ENCODE measurements around the gene NPFF. TPM values are rescaled to one million over a fixed set of nuclear protein-coding genes. Genes with fewer than 3 reads are reported as not detected.
"Not testable (repeated sequence)": the region's sequence is repeated elsewhere in the genome, so short reads cannot be mapped to it uniquely, and the experiment has no call there.

Gene NPFF
- total RNA-seq, 2 donors from 2014 or later, result not detected

DNA sequence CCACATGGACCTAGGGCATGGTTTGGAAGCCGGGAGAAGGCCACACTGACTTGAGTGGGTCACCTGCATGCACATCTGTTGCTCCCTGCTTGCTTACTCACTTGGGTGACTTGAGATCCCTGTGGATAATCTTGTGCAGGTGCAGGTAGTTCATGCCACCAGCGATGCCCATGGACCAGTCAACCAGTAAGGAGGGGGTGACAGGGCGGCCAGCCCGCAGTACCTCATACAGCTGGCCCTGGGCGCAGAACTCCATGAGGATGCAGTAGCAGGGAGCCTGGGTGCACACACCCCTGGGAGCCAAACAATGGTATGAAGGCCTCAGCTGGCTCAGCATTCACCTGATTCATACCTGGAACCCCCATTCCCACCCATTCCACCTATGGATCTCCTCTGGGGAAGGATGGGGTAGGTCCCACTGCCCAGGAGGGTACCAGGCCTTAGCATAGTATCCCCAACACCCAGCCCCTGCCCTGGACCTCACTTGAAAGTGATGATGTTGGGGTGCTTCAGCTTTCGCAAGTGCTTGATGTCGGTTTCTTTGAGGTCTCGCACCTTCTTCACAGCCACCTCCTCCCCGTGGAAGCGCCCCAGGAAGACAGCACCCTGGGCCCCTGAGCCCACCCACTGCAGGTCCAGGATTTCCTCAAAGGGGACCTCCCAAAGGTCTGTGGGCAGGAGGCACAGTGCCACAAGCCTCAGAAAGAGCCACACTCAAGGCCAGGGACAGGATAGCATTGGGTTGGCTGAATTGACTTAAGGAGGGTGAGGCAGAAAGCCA lies 21.1 kb downstream of the NPFF start:
- Mint-ChIP-seq H3K27ac (peak overlapping the region; percentile 68 to 83), H3K36me3 (peaks cover 0 to 6% of the 10 kb centered on the region in 2 donors), H3K9me3 (no peaks in the 10 kb centered on the region)
- DNase-seq (ENCODE audit: low spot score in 2 of 2) (no peak), ATAC-seq (no peak)

DNA sequence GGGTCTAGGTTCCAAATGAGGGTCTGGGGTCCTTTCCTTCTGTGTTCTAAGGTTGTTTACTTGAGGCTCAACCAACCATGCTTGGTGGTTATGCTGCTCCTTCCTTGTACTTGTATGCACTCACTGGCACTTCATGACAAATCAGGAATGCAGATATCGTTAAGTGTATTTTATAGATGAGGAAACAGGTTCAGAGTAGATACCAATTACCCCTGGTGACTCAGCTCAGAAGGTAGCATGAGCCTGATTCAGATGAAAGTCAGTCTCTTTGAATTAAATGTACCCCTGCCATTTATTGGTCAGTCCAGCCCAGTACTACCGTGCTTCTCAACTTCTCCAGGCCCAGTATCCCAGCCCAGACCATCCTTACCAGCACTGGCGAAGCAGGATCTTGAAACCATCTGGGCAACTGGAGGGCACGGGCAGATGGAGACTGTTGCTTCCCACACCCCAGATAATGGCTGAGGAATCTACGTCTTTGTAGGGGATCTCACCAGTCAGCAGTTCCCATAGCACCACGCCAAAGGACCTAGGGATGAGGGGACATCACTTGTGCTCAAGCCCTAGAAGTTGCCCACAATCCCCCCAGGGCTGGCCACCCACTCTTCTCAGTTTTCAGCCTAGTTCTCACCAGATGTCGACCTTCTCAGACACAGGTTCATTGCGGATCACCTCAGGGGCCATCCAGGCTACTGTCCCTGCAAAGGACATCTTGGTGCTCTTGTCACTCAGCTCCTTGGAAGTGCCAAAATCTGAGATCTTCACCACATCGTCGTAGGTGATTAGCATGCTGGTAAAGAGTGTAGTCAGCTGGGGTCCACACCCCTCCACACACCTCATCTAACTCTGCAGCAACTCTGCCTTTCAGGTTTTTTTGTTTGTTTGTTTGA lies 22.4 kb downstream of the NPFF start:
- H3K9me3 Mint-ChIP-seq, result no peaks in the 10 kb centered on the region
- DNase-seq (ENCODE audit: low spot score in 2 of 2) (no peak), ATAC-seq (no peak)
- H3K27ac Mint-ChIP-seq, result peak overlapping the region in 1 of 2 donors; percentile 93
- H3K36me3 Mint-ChIP-seq, result peaks cover 0 to 6% of the 10 kb centered on the region in 2 donors

DNA sequence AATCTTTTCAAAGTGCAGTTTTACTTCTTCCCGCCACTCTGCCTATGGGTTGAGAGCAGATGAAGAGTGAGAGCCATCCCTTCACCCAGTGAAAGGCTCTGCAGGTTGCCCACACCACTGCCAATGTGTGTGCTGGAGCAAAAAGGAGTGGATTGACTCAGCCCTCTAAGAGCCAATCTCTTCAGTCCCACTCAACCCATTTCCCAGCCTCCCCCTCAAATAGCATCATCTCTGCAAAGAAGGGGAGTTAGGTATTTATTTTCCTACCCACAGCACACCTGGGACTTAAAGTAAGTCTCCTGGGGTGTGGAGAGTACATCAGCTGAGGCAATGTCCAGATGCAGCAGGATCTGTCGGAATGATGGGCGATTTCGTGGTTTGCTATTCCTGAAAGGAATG lies 23.3 kb downstream of the NPFF start:
- Mint-ChIP-seq H3K27ac (peak overlapping the region; percentile 55 to 94), H3K9me3 (no peaks in the 10 kb centered on the region), H3K36me3 (peaks cover 0 to 13% of the 10 kb centered on the region in 2 donors)
- DNase-seq (ENCODE audit: low spot score in 2 of 2) (no peak), ATAC-seq (peak; percentile 8 to 12)

DNA sequence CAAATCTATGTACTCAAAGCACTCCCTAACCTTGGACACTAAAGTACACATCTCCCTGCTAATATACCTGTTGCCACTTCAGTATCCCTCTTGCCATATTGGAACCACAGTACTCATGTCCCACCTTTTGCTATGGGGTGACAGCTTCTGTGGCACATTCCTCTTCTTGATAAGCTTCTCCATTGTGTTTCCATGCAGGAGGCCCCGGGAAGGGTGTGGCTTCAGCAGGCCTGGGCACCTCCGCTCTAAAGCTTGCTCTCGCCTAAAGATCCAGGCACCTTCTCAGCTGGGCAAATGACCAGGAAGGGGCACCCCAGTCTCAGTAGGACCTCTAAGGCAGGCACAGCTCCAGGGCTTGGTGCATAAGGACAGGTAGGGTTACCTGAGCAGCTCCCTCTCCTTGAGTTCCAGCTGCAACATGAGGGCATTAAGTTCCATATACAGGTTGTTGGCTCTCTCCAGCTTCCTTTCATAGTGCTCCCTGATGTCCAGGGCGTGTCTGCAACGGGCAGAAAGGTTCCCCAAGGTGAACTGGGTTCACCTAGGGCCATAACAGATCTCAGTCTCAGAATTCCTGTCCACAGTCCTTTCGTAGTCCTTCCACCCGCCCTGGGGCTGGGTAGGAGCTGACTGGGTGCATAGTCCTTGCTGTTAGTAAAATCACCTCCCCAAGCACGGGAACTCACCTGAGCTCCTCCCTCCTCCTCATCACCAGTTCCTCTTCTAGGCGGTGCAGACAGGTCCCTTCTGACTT lies 23.9 kb downstream of the NPFF start:
- Mint-ChIP-seq H3K9me3 (no peaks in the 10 kb centered on the region), H3K36me3 (peaks cover 0 to 13% of the 10 kb centered on the region in 2 donors), H3K27ac (peak overlapping the region; percentile 55 to 94)
- ATAC-seq (peak; percentile 3 to 9), DNase-seq (ENCODE audit: low spot score in 2 of 2) (no peak)

DNA sequence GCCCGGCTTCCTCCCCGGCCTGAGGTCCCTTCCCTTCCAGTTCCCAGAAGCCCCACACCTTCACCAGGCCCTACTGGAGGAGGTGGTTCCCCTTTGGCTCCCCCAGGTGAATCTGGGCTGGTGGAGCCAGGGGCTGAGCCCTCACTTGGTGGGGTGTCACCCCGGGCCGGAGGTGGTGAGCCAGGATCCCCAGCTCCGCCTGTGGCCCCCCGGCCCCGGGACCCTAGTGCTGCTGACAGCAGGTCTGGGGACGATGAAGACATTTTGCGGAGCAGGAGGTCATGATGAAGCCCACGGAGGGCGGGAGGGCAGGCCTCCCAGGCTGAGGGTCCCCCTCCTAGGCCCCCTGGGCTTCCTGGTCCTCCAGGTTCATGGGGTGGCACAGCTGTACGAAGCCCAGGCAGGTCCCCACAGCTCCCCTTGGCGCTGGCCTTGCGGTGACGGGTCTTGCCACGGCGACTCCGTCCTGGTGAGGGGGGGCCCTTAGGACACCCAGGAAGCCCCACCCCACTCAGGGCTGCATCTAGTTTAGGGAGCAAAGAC lies 24.6 kb downstream of the NPFF start:
- DNase-seq (ENCODE audit: low spot score in 2 of 2) (no peak), ATAC-seq (peak in 1 of 2 donors; percentile 2)
- H3K9me3 Mint-ChIP-seq, result no peaks in the 10 kb centered on the region
- H3K27ac Mint-ChIP-seq, result no peak overlapping the region
- H3K36me3 Mint-ChIP-seq, result peaks cover 0 to 13% of the 10 kb centered on the region in 2 donors

DNA sequence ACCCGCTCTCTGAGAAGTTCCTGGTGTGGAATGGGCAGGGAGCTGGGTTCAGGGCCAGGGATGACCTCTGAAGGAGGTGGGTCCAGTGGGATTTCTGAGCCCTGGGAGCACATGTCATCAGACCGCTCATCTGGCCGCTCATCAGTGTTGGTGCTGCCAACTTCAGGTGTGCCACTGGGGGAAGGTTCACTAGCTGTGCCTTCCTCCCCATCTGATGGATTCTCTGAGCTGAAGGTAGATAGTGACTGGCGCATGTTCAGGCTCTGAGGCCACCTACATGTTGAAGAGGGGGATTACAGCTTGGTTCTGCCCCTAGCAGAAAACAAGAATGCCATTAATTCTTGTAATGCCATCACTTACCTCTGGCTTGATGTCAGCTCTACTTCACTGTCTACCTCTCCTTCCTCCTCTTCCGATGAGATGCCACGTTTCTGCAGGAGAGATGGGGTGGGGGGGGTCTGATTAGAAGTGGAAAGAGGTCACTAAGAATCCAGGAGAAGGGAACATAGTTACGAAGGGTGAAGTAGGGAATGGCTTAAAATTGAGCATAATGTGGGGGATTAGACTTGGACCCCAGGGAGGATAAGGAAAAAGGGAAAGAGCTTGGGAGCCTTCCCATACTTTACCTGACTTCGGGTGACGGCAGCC lies 25.2 kb downstream of the NPFF start:
- no peak for ATAC-seq
- no peaks in the 10 kb centered on the region for H3K9me3 Mint-ChIP-seq
- no peak for DNase-seq (ENCODE audit: low spot score in 2 of 2)
- H3K27ac Mint-ChIP-seq, result peak overlapping the region in 1 of 2 donors; percentile 77
- H3K36me3 Mint-ChIP-seq, result peaks cover 0 to 13% of the 10 kb centered on the region in 2 donors

DNA sequence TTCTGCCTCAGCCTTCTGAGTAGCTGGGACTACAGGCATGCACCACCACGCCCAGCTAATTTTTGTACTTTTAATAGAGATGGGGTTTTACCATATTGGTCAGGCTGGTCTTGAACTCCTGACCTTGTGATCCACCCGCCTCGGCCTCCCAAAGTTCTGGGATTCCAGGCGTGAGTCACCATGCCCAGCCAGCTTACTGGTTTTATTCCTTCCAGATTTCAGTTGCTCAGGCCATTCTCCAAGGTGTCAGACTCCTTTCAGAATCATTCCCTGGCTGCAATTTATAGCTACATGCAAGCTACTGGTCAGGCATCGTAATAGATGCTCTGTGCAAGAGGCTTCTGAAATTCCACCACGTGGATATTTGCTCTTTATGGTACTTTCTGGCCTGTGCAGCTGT lies 25.8 kb downstream of the NPFF start:
- peak overlapping the region in 1 of 2 donors; percentile 60 for H3K27ac Mint-ChIP-seq
- DNase-seq (ENCODE audit: low spot score in 2 of 2); H3K9me3 Mint-ChIP-seq; ATAC-seq: not testable (repeated sequence)
- H3K36me3 Mint-ChIP-seq, result peaks cover 5 to 13% of the 10 kb centered on the region in 2 donors

DNA sequence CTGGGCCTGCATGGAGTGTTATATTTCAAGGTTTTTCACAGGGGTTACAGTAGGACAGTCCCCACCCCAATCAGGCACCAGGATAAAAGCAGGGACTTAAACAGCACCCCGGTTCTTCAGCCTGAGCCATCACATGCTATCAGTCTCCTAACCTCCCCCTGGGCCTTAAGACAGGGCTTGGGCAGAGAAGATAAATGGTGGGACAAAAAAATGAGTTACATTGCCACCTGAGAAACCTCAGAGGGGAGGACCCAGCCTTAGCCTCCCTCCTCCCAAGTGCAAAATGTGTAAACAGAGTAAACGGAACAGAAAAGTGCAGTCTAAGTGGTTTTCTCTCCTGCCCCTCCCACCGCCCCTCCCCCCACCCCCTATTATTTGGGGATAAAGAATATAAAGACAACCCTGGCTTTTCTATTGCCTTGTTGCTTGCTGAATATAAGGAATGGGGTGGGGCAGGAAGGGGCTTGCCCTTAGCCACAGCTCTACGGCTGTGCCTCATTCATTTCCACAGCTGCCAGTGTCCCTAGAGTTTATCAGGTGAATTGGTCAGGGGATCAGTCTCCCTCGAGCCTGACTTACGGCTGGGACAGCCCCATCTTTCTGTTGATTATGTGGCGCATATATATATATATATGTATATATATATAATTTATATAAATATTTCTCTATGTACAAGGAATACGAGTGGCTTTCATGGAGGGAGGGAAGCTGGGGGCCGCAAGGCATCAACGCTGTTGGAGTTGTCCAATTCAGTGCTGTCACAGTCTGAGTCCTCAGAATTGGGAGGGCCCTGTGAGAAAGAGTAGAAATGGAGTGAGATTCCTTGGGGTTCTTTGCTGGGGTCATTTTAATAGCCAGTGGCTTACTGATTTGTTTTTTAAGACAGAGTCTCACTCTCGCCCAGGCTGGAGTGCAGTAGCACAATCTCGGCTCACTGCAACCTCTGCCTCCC lies 26.5 kb downstream of the NPFF start:
- no peak for DNase-seq (ENCODE audit: low spot score in 2 of 2)
- Mint-ChIP-seq H3K36me3 (peaks cover 5 to 13% of the 10 kb centered on the region in 2 donors), H3K27ac (peak overlapping the region in 1 of 2 donors; percentile 60), H3K9me3 (no peaks in the 10 kb centered on the region)
- no peak for ATAC-seq

DNA sequence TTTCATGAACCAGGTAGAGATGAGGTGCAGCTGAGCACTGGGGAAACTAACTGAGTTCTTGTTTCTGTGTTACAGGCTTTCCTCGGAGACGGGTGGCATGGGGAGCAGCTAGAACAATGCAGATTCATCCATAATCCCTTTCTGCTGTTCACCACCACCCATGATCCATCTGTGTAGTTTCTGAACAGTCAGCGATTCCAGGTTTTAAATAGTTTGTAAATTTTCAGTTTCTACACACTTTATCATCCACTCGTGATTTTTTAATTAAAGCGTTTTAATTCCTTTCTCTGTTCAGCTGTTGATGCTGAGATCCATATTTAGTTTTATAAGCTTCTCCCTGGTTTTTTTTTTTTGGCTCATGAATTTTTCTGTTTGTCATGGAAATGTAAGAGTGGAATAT lies 28.0 kb downstream of the NPFF start:
- ATAC-seq, result no peak
- no peak for DNase-seq (ENCODE audit: low spot score in 2 of 2)
- no peaks in the 10 kb centered on the region for H3K9me3 Mint-ChIP-seq
- no peak overlapping the region for H3K27ac Mint-ChIP-seq
- peaks cover 14 to 25% of the 10 kb centered on the region in 2 donors for H3K36me3 Mint-ChIP-seq

DNA sequence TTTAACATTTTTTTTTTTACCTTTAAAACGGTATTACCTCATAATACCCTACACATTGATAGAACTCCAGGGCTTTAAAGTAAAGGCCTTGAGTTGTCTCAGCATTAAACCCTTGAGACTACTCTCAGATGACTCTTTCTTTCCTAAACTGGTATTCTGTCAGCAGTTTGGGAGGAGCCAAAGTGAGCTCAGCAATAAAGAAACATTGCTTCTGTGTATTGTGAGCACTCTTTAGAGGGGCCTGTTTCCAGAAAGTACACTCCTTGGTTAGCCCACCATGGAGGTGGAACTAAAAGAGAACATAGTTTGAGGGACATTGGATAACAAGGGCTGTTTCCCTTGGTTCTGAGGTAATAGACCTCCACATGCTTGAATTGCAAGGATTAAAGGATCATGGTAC lies 28.4 kb downstream of the NPFF start:
- Mint-ChIP-seq H3K36me3 (peaks cover 18 to 28% of the 10 kb centered on the region in 2 donors), H3K9me3 (no peaks in the 10 kb centered on the region), H3K27ac (peak overlapping the region in 1 of 2 donors; percentile 77)
- DNase-seq (ENCODE audit: low spot score in 2 of 2), result no peak
- peak in 1 of 2 donors; percentile 3 for ATAC-seq

DNA sequence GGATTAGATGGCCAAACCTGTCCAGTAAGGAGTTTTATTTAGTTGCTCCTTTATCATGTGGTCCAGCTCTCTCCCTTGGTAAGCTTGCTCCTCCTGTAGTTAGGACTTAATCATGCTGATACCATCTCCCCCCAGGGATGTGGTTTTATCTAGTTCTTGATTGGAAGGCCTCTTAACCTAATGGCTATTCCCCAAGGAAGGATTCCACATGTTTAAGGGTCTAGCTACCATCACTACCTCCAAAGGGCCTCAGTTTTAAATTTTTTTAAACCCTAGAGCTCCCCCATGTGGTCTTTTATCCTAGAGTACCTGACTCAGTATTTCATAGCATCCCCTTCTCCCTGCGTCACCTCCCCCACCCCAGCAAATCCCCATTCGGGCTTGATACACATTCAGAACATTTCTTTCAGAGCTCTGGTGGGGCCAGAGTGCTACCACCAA lies 30.5 kb downstream of the NPFF start:
- H3K27ac Mint-ChIP-seq, result peak overlapping the region; percentile 25 to 83
- H3K9me3 Mint-ChIP-seq, result no peaks in the 10 kb centered on the region
- H3K36me3 Mint-ChIP-seq, result peaks cover 18 to 23% of the 10 kb centered on the region in 2 donors
- peak in 1 of 2 donors; percentile 32 for ATAC-seq
- DNase-seq (ENCODE audit: low spot score in 2 of 2), result no peak

DNA sequence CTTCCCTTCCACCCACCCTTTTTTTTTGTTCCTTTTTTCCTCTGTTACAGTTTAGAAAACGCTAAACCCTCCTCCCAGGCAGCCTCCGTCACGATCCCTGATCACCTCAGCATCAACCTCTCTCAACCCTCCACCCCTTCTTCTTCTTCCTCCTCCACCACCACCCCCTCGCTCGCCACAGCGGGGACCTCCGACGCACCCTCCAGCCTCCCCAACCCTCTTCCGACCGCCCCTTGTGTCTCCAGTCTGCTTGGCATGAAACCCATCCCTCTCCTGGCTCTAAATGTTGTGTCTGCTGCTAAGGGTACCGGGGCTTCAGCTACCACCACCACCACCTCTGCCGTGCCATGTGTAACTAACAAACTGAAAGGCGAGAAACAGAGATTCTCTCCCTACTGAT lies 32.5 kb downstream of the NPFF start:
- H3K36me3 Mint-ChIP-seq, result peaks cover 24 to 30% of the 10 kb centered on the region in 2 donors
- DNase-seq (ENCODE audit: low spot score in 2 of 2) (no peak), ATAC-seq (peak in 1 of 2 donors; percentile 11)
- peak overlapping the region; percentile 35 to 58 for H3K27ac Mint-ChIP-seq
- H3K9me3 Mint-ChIP-seq, result no peaks in the 10 kb centered on the region

DNA sequence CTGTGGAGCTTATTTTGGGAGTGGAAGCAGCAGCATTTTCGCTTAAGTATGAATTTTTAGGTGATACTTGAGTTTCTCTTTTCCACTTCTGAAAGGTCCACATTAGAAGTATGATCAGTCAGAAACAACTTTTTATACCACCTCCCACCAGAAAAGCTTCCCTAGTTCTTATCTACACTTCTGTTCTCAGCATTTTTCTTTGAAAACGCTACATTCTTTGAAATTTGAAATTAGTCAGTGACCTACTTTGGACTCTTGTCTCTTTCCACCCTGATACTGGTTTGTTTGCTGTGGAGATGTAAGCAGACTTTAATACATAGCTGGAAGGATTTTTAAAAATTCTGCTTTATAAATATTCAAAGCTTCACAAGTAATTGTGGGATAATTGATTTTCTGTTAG lies 33.2 kb downstream of the NPFF start:
- DNase-seq (ENCODE audit: low spot score in 2 of 2), result no peak
- Mint-ChIP-seq H3K27ac (peak overlapping the region in 1 of 2 donors; percentile 38), H3K9me3 (no peaks in the 10 kb centered on the region), H3K36me3 (peaks cover 24% of the 10 kb centered on the region in 2 donors)
- no peak for ATAC-seq

DNA sequence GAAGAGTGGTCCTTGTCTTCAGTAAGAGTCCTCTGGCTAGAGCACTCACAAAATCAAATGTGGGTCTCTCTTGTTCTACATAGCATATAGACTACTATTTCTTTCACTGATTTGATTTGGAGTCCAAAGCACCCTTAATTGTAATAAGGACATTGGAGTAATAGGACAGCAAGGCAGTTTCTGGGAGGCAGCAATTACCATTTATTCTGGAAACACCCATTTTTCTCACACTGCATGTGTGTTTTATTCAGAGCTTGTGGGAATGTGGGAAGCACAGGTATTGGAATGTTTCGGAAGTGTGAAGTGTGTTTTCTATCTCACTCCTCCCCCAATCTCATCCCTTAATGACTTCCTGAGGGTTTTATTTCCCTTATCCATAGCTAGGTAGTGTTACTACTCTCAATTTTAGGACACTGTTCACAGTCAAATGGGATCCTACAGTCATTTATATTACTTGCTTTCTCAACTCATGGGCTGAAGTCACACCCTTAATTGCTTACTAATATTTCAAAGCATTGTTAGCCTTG lies 35.2 kb downstream of the NPFF start:
- Mint-ChIP-seq H3K9me3 (no peaks in the 10 kb centered on the region), H3K27ac (peak overlapping the region in 1 of 2 donors; percentile 32), H3K36me3 (peaks cover 25 to 42% of the 10 kb centered on the region in 2 donors)
- DNase-seq (ENCODE audit: low spot score in 2 of 2) (no peak), ATAC-seq (no peak)

DNA sequence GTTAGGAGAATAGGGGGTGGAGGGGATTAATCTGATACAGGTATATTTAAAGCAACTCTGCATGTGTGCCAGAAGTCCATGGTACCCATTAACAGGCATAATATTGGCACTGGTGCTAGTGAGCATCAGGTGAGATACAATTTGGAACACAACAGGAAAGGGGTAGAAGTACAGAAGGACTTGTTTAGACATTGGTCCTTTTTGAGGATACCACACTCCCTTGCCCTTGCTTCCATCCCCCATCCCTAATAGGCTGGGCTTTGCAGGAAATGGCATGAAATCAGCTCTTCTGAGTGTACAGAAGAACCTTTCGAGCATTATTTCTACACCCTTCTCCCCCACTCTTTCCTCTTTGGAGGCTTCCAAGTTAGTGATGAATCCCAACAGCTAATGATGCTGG lies 39.0 kb downstream of the NPFF start:
- Mint-ChIP-seq H3K36me3 (peaks cover 24 to 48% of the 10 kb centered on the region in 2 donors), H3K27ac (peak overlapping the region in 1 of 2 donors; percentile 91), H3K9me3 (no peaks in the 10 kb centered on the region)
- DNase-seq (ENCODE audit: low spot score in 2 of 2), result no peak
- ATAC-seq, result no peak
